CD14-positive monocyte (primary cell): ENCODE data around the gene UQCR10. TPM values are rescaled to one million over a fixed set of nuclear protein-coding genes. Genes with fewer than 3 reads are reported as not detected.

ENCODE experiments used
- DNase-seq, 3 donors: peaks; one replicate each; pipeline ENCODE4 v3.0.0-alpha.2; 2011 to 2022
- H2AFZ ChIP-seq: 2 replicates; pipeline ENCODE4 v1.6.0; 2012; ENCODE audit warnings: mild to moderate bottlenecking, low read depth, low read length, inconsistent platforms; ENCODE audit not compliant: insufficient read depth, poor library complexity, severe bottlenecking
- H3K27ac ChIP-seq, 2 donors: 1 replicate in 1 of 2; 2 replicates in 1 of 2; pipeline ENCODE4 v1.5.1; 2012 to 2013; ENCODE audit warnings: low read length in 2 of 2, control low read depth in 1 of 2, inconsistent platforms in 1 of 2, low read depth in 1 of 2, mild to moderate bottlenecking in 1 of 2
- H3K27me3 ChIP-seq, 2 donors: one replicate each; pipeline versions ENCODE4 v1.6.0 to v1.6.1; 2011 to 2013; ENCODE audit warnings: low read length in 2 of 2; ENCODE audit not compliant: control insufficient read depth in 2 of 2, insufficient read depth in 2 of 2
- H3K36me3 ChIP-seq, 2 donors: replicated peaks in 1 of 2; 1 replicate in 1 of 2; 2 replicates in 1 of 2; pipeline versions ENCODE4 v1.5.1 to v1.6.1; 2012 to 2013; ENCODE audit warnings: low read length in 2 of 2, control low read depth in 1 of 2, inconsistent platforms in 1 of 2, mild to moderate bottlenecking in 1 of 2; ENCODE audit not compliant: insufficient read depth in 2 of 2, control insufficient read depth in 1 of 2
- H3K4me1 ChIP-seq, 2 donors: 1 replicate in 1 of 2; 2 replicates in 1 of 2; pipeline versions ENCODE4 v1.5.1 to v1.6.1; 2012 to 2013; ENCODE audit warnings: low read length in 2 of 2, control low read depth in 1 of 2, inconsistent platforms in 1 of 2, mild to moderate bottlenecking in 1 of 2, moderate library complexity in 1 of 2; ENCODE audit not compliant: insufficient read depth in 2 of 2, control insufficient read depth in 1 of 2
- H3K4me2 ChIP-seq: replicated peaks from 2 replicates; pipeline ENCODE3; 2012; ENCODE audit warnings: low read length, moderate library complexity, mild to moderate bottlenecking; ENCODE audit not compliant: poor library complexity, severe bottlenecking; ENCODE audit errors: extremely low read depth
- H3K4me3 ChIP-seq, 3 experiments: fragments of 200-600 bp in 1 of 3; sonication (generic) in 1 of 3; replicated peaks in 1 of 3; 1 replicate in 2 of 3; 2 replicates in 1 of 3; pipeline ENCODE4 v1.5.1; 2011 to 2013; ENCODE audit warnings: low read length in 3 of 3, mild to moderate bottlenecking in 3 of 3, control low read depth in 2 of 3, low read depth in 2 of 3, inconsistent platforms in 1 of 3, moderate library complexity in 1 of 3
- H3K79me2 ChIP-seq: 2 replicates; pipeline ENCODE4 v1.6.0; 2012; ENCODE audit warnings: mild to moderate bottlenecking, control low read depth, inconsistent platforms, low read length, moderate library complexity; ENCODE audit not compliant: insufficient read depth
- H3K9ac ChIP-seq: 2 replicates; pipeline ENCODE4 v1.6.0; 2017; ENCODE audit warnings: low read length, mild to moderate bottlenecking; ENCODE audit not compliant: insufficient read depth, poor library complexity, severe bottlenecking
- H3K9me3 ChIP-seq, 2 donors: replicated peaks in 1 of 2; 1 replicate in 1 of 2; 2 replicates in 1 of 2; pipeline versions ENCODE4 v1.5.1 to v1.6.1; 2012 to 2013; ENCODE audit warnings: low read length in 2 of 2, control low read depth in 1 of 2; ENCODE audit not compliant: control insufficient read depth in 1 of 2, insufficient read depth in 1 of 2
- H4K20me1 ChIP-seq: 2 replicates; pipeline ENCODE4 v1.6.0; 2012; ENCODE audit warnings: mild to moderate bottlenecking, low read length, control low read depth, moderate library complexity; ENCODE audit not compliant: insufficient read depth
- H3K27ac Mint-ChIP-seq, 7 donors: one replicate each; pipeline ENCODE4 v1.8.0; 2020; ENCODE audit warnings: mild to moderate bottlenecking in 7 of 7, mixed read lengths in 7 of 7, moderate library complexity in 6 of 7, inconsistent platforms in 2 of 7
- H3K27me3 Mint-ChIP-seq, 3 donors: one replicate each; pipeline ENCODE4 v1.8.0; 2021 to 2022; ENCODE audit warnings: low read depth in 3 of 3, mild to moderate bottlenecking in 3 of 3, mixed read lengths in 3 of 3, moderate library complexity in 3 of 3, inconsistent platforms in 1 of 3
- H3K36me3 Mint-ChIP-seq, 2 donors: one replicate each; pipeline ENCODE4 v1.8.0; 2020; ENCODE audit warnings: mixed read lengths in 2 of 2, inconsistent platforms in 1 of 2, mild to moderate bottlenecking in 1 of 2
- H3K4me1 Mint-ChIP-seq: one replicate; pipeline ENCODE4 v1.8.0; 2020; ENCODE audit warnings: mild to moderate bottlenecking, mixed read lengths
- H3K4me3 Mint-ChIP-seq, 2 donors: one replicate each; pipeline ENCODE4 v1.8.0; 2020; ENCODE audit warnings: mild to moderate bottlenecking in 2 of 2, mixed read lengths in 2 of 2, moderate library complexity in 1 of 2
- H3K9me3 Mint-ChIP-seq, 7 donors: one replicate each; pipeline ENCODE4 v1.8.0; 2020 to 2022; ENCODE audit warnings: mixed read lengths in 7 of 7, mild to moderate bottlenecking in 6 of 7, moderate library complexity in 6 of 7, inconsistent platforms in 2 of 7
- CTCF ChIP-seq: fragments of 200-600 bp; IDR thresholded peaks from one replicate; pipeline ENCODE4 v1.8.0; 2022; ENCODE audit warnings: antibody characterized with exemption, mild to moderate bottlenecking
- WGBS: methylation state at CpG from one replicate; pipeline ENCODE4 v1.1.5; 2013; ENCODE audit warnings: missing lambda C conversion rate; ENCODE audit not compliant: insufficient coverage; 5-methylcytosine and 5-hydroxymethylcytosine counted together
- intact Hi-C, 2 donors: fragments of 100-400 bp; cut with micrococcal nuclease; formaldehyde crosslinking; loops; one replicate each; pipeline versions ENCODE4 v1.15.0 to v1.15.1; 2023
- polyA plus RNA-seq, 3 donors: library from polyadenylated mRNA; depleted of rRNA in 1 of 3; unstranded in 2 of 3; stranded (reverse) in 1 of 3; fragments of 300-500 nt in 2 of 3; fragments of >200 nt in 1 of 3; fragmentation: Illumina TruSeq in 2 of 3; gene quantifications; 1 replicate in 2 of 3; 2 replicates in 1 of 3; pipeline ENCODE4 v1.2.3, GENCODE V29; 2012 to 2021

The UQCR10 gene
- polyA plus RNA-seq, 3 donors: 99.0 to 314 (median 287) TPM

- Histone ChIP-seq H3K36me3 (peaks cover 86 to 93% of the 10 kb centered on the region in 2 donors), H4K20me1 (no peaks in the 10 kb centered on the region), H3K9ac (no peak overlapping the region), H3K4me1 (no peaks in the 10 kb centered on the region), H2AFZ (no peak overlapping the region), H3K4me3 (no peak overlapping the region), H3K9me3 (no peaks in the 10 kb centered on the region), H3K27me3 (no peaks in the 10 kb centered on the region), H3K4me2 (no peak overlapping the region), H3K79me2 (no peaks in the 10 kb centered on the region), H3K27ac (no peak overlapping the region)
- DNase-seq: no peak
- Mint-ChIP-seq H3K4me3 (no peak overlapping the region), H3K27ac (peak overlapping the region in 1 of 7 donors; percentile 64), H3K36me3 (peaks cover 84 to 92% of the 10 kb centered on the region in 2 donors), H3K4me1 (no peaks in the 10 kb centered on the region), H3K27me3 (no peaks in the 10 kb centered on the region), H3K9me3 (no peaks in the 10 kb centered on the region)
- TF ChIP-seq CTCF: no peak
- 95% methylated on average over 2 of the region's 2 CpGs for WGBS
- intact Hi-C loops: no loop called here
Measured at GRCh38 chr22:29811377-29811776, 44.2 kb downstream of the UQCR10 start.

DNA sequence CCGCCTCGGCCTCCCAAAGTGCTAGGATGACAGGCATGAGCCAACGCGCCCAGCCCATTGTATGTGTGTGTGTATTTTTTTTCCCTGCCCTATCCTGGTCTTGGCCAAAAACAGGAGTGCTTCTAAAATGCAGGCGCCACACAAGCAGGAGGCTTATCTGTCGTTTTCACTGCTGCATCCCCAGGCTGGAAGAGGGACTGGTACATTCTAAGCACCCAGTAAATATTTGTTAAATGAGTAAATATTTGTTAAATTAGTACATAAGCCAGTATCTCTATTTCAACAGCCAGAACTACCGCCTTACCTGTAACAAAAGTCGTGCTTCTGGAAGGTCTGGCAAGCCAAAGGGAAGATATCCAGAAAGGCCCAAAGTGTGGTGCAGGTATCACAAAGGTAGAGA lies 46.0 kb downstream of the UQCR10 start:
- WGBS: 96% methylated on average over 5 of the region's 8 CpGs

More for the DNA sequence above, 46.0 kb downstream of the UQCR10 start:
- H3K27ac ChIP-seq: no peak overlapping the region
- H3K4me2 ChIP-seq: no peak overlapping the region
- no peak overlapping the region for H3K4me3 Mint-ChIP-seq
- no peaks in the 10 kb centered on the region for H3K27me3 Mint-ChIP-seq
- H3K79me2 ChIP-seq: no peaks in the 10 kb centered on the region
- intact Hi-C loops: no loop called here
- peaks cover 83 to 92% of the 10 kb centered on the region in 2 donors for H3K36me3 Mint-ChIP-seq
- H3K9me3 ChIP-seq: no peaks in the 10 kb centered on the region
- no peaks in the 10 kb centered on the region for H3K9me3 Mint-ChIP-seq
- H3K27me3 ChIP-seq: no peaks in the 10 kb centered on the region
- H3K36me3 ChIP-seq: peaks cover 84 to 93% of the 10 kb centered on the region in 2 donors
- no peak for TF ChIP-seq CTCF
- H3K4me1 Mint-ChIP-seq: no peaks in the 10 kb centered on the region
- DNase-seq: no peak
- no peak overlapping the region for H3K9ac ChIP-seq
- no peak overlapping the region for H3K4me3 ChIP-seq
- H3K4me1 ChIP-seq: no peaks in the 10 kb centered on the region
- no peaks in the 10 kb centered on the region for H4K20me1 ChIP-seq
- H3K27ac Mint-ChIP-seq: no peak overlapping the region
- no peak overlapping the region for H2AFZ ChIP-seq
